Measurements from ENCODE around the gene LYAR.

Gene LYAR

DNA sequence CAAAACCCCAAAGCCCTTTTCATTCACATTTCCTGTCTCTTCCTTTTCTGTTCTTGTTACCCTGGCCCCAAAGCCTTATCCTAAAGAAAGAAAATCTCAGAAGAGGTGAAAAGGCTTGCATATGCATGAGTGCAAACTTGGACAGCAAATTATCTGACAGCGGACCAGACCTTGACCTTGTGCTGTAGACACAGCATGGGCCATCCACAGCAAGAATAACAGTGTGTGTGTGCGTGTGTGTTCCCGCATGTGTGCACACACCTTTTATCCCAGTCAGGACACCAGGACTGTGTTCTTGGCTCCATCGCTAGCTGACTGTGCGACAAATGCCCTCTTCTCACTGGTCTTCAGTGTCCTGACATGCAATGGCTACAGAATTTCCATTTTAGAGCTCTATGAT is 35.4 kb upstream of the LYAR start:
- Histone ChIP-seq H4K20me1 (ENCODE audit: insufficient read depth, low read length, poor library complexity, severe bottlenecking) (no peaks in the 10 kb centered on the region), H3K36me3 (ENCODE audit: insufficient read depth, low read length) (peaks cover 13% of the 10 kb centered on the region; the same call in 1 of the 2 replicates), H3K9me3 (ENCODE audit: insufficient read depth, low read depth, low read length) (no peaks in the 10 kb centered on the region), H3K27me3 (ENCODE audit: insufficient read depth, low read length, poor library complexity, severe bottlenecking) (no peaks in the 10 kb centered on the region), H3K4me2 (ENCODE audit: low read depth, low read length, poor library complexity, severe bottlenecking) (no peak overlapping the region), H3K9me2 (replicated peaks; ENCODE audit: low read depth, low read length) (no peaks in the 10 kb centered on the region), H3K79me2 (ENCODE audit: insufficient read depth, low read length) (no peaks in the 10 kb centered on the region), H3K4me1 (ENCODE audit: insufficient read depth, low read length, poor library complexity, severe bottlenecking) (no peaks in the 10 kb centered on the region), H3K4me3 (ENCODE audit: low read length, poor library complexity, severe bottlenecking) (no peak overlapping the region), H2AFZ (ENCODE audit: low read length) (no peak overlapping the region), H3F3A (ENCODE audit: low read depth) (no peaks in the 10 kb centered on the region), H3K9ac (ENCODE audit: low read depth, low read length, poor library complexity, severe bottlenecking) (no peak overlapping the region)
- no peak for TF ChIP-seq EZH2phosphoT487 (IDR thresholded peaks at IDR 0.05; ENCODE audit: borderline replicate concordance)
- TF ChIP-seq CTCF (conservative IDR thresholded peaks at IDR 0.05; ENCODE audit: low read length) = no peak

DNA sequence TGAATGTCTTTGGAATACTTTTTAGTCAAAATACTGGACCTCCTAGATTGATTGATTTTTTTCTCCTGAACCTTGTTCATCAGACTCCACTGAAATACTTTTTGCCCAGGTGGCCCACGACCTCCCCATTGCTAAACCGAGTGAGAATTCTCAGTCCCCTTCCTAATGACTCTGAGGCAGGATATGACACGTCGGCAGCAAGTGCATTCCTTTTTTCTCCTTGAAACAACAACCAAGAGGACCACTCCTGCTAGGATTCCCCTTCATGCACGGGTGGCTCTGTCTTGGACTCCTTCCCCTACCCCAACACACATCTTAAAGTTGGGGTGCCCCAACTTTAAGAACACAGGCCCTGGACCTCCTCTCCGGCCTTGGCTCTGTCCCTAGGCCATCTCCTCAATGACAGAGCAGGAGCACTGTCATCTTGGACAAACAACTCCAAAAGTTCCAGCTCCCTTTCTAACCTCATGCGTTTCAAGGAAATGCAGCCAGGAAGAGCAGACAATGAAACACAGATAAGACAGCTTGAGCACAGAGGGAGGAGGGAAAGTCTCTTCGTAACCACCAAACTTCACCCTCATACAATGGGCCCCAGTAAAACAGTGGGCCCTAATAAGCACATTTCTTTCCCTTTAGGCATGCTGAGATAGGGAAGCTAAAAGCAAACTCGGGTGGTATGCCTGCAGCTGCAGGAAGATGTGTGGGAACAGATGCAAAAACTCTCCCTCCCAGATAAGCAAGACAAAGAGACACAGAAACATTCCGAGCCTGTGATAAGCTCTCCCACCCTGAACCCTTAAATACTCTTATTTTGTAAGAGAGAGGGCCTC is 34.0 kb upstream of the LYAR start:
- TF ChIP-seq CTCF (conservative IDR thresholded peaks at IDR 0.05; ENCODE audit: low read length) (no peak), EZH2phosphoT487 (IDR thresholded peaks at IDR 0.05; ENCODE audit: borderline replicate concordance) (no peak)
- no peak overlapping the region for H2AFZ ChIP-seq (ENCODE audit: low read length)
- no peak overlapping the region for H3K4me3 ChIP-seq (ENCODE audit: low read length, poor library complexity, severe bottlenecking)
- H3K9me3 ChIP-seq (ENCODE audit: insufficient read depth, low read depth, low read length) = no peaks in the 10 kb centered on the region
- no peaks in the 10 kb centered on the region for H3K9me2 ChIP-seq (replicated peaks; ENCODE audit: low read depth, low read length)
- no peaks in the 10 kb centered on the region for H3K4me1 ChIP-seq (ENCODE audit: insufficient read depth, low read length, poor library complexity, severe bottlenecking)
- peaks cover 15% of the 10 kb centered on the region; the same call in 1 of the 2 replicates for H3K36me3 ChIP-seq (ENCODE audit: insufficient read depth, low read length)
- no peaks in the 10 kb centered on the region for H4K20me1 ChIP-seq (ENCODE audit: insufficient read depth, low read length, poor library complexity, severe bottlenecking)
- H3F3A ChIP-seq (ENCODE audit: low read depth) = no peaks in the 10 kb centered on the region
- H3K9ac ChIP-seq (ENCODE audit: low read depth, low read length, poor library complexity, severe bottlenecking) = no peak overlapping the region
- H3K4me2 ChIP-seq (ENCODE audit: low read depth, low read length, poor library complexity, severe bottlenecking) = no peak overlapping the region
- no peaks in the 10 kb centered on the region for H3K79me2 ChIP-seq (ENCODE audit: insufficient read depth, low read length)
- no peaks in the 10 kb centered on the region for H3K27me3 ChIP-seq (ENCODE audit: insufficient read depth, low read length, poor library complexity, severe bottlenecking)

GRCh38 chr4:4321951-4322688 is 32.2 kb upstream of the LYAR start:
- Histone ChIP-seq H3K27me3 (ENCODE audit: insufficient read depth, low read length, poor library complexity, severe bottlenecking) (no peaks in the 10 kb centered on the region), H3K9me3 (ENCODE audit: insufficient read depth, low read depth, low read length) (no peaks in the 10 kb centered on the region), H4K20me1 (ENCODE audit: insufficient read depth, low read length, poor library complexity, severe bottlenecking) (no peaks in the 10 kb centered on the region), H3K4me2 (ENCODE audit: low read depth, low read length, poor library complexity, severe bottlenecking) (no peak overlapping the region), H3K79me2 (ENCODE audit: insufficient read depth, low read length) (no peaks in the 10 kb centered on the region), H3K4me1 (ENCODE audit: insufficient read depth, low read length, poor library complexity, severe bottlenecking) (no peaks in the 10 kb centered on the region), H3K4me3 (ENCODE audit: low read length, poor library complexity, severe bottlenecking) (no peak overlapping the region), H3K9me2 (replicated peaks; ENCODE audit: low read depth, low read length) (no peaks in the 10 kb centered on the region), H3F3A (ENCODE audit: low read depth) (no peaks in the 10 kb centered on the region), H3K9ac (ENCODE audit: low read depth, low read length, poor library complexity, severe bottlenecking) (no peak overlapping the region), H3K36me3 (ENCODE audit: insufficient read depth, low read length) (peaks cover 15% of the 10 kb centered on the region; the same call in 1 of the 2 replicates), H2AFZ (ENCODE audit: low read length) (no peak overlapping the region)
- no peak for TF ChIP-seq EZH2phosphoT487 (IDR thresholded peaks at IDR 0.05; ENCODE audit: borderline replicate concordance)
- no peak for TF ChIP-seq CTCF (conservative IDR thresholded peaks at IDR 0.05; ENCODE audit: low read length)
